A673 (cell line): ENCODE results near the gene DPEP2. TPM values are rescaled to one million over a fixed set of nuclear protein-coding genes. Genes with fewer than 3 reads are reported as not detected.

Source experiments
- BruUV-seq: library from RNA; stranded (reverse); fragments of 400-500 nt; replicated peaks from 2 replicates; lab custom pipeline; 2021; lab: Mats Ljungman, UMichigan
- CTCF ChIA-PET: fragments of 300-600 bp; sonication (Branson Sonifier 250); formaldehyde crosslinking; loops from one replicate; lab custom pipeline; 2022; ENCODE audit warnings: antibody characterized with exemption; lab: Charles Lee
- POLR2A ChIA-PET: fragments of 300-600 bp; sonication (Branson Sonifier 250); formaldehyde crosslinking; loops from one replicate; lab custom pipeline; 2022; ENCODE audit warnings: antibody characterized with exemption; ENCODE audit not compliant: low non-redundant PET; lab: Charles Lee
- DNase-seq: peaks from one replicate; pipeline ENCODE4 v3.0.0-alpha.2; 2015; ENCODE audit warnings: low spot score
- H3K27ac ChIP-seq: fragments of 200-600 bp; sonication (generic); 2 replicates; pipeline ENCODE4 v1.5.1; 2016; ENCODE audit warnings: mixed run types, low read depth, mild to moderate bottlenecking, mixed read lengths, antibody characterized with exemption, low read length; ENCODE audit not compliant: poor library complexity, severe bottlenecking
- H3K27me3 ChIP-seq: fragments of 200-600 bp; sonication (generic); replicated peaks from 2 replicates; pipeline ENCODE4 v1.6.1; 2017; ENCODE audit warnings: mixed run types, low read depth, mild to moderate bottlenecking, mixed read lengths, antibody characterized with exemption, low read length; ENCODE audit not compliant: insufficient read depth, poor library complexity
- H3K36me3 ChIP-seq: fragments of 200-600 bp; sonication (generic); 2 replicates; pipeline ENCODE4 v1.6.1; 2016; ENCODE audit warnings: mixed run types, mild to moderate bottlenecking, mixed read lengths, antibody characterized with exemption, low read length; ENCODE audit not compliant: insufficient read depth, poor library complexity, severe bottlenecking
- H3K4me1 ChIP-seq: fragments of 200-600 bp; sonication (generic); 2 replicates; pipeline ENCODE4 v1.6.1; 2017; ENCODE audit warnings: mixed run types, mild to moderate bottlenecking, mixed read lengths, antibody characterized with exemption, low read length; ENCODE audit not compliant: insufficient read depth, poor library complexity, severe bottlenecking
- H3K4me3 ChIP-seq: fragments of 200-600 bp; sonication (generic); 2 replicates; pipeline ENCODE4 v1.5.1; 2016; ENCODE audit warnings: low read depth, mixed run types, mild to moderate bottlenecking, mixed read lengths, low read length; ENCODE audit not compliant: poor library complexity, severe bottlenecking
- H3K9me3 ChIP-seq: fragments of 200-600 bp; sonication (generic); 2 replicates; pipeline ENCODE4 v1.6.1; 2016; ENCODE audit warnings: mixed run types, low read depth, mild to moderate bottlenecking, mixed read lengths, antibody characterized with exemption, low read length; ENCODE audit not compliant: poor library complexity, severe bottlenecking
- CTCF ChIP-seq: fragments of 300-800, 200-600 bp; sonication (generic); conservative IDR thresholded peaks from 2 replicates; pipeline ENCODE4 v1.5.1; 2017; ENCODE audit warnings: low read depth, mild to moderate bottlenecking, antibody characterized with exemption, low read length, moderate library complexity, mixed read lengths
- EZH2 ChIP-seq: fragments of 200-600 bp; sonication (generic); IDR thresholded peaks from 2 replicates; pipeline ENCODE4 v1.6.1; 2017; ENCODE audit warnings: borderline replicate concordance, low read depth, mild to moderate bottlenecking, mixed read lengths, antibody characterized with exemption, low read length; ENCODE audit not compliant: poor library complexity, severe bottlenecking
- intact Hi-C: fragments of 100-400 bp; cut with micrococcal nuclease; formaldehyde crosslinking; loops from one replicate; pipeline ENCODE4 v1.10.0; 2022; ENCODE audit not compliant: unreplicated experiment
- total RNA-seq: library from RNA; stranded (reverse); gene quantifications from 2 replicates; pipeline ENCODE4 v1.2.3, GENCODE V29; 2021

DPEP2 gene
- total RNA-seq, 1 experiment from 2014 or later = not detected

- POLR2A ChIA-PET = no interaction called here
Measured at GRCh38 chr16:67961551-67961957, 37.7 kb downstream of the DPEP2 start.

GRCh38 chr16:67959536-67960329, 39.6 kb downstream of the DPEP2 start:
- Histone ChIP-seq H3K9me3 (no peaks in the 10 kb centered on the region), H3K27me3 (no peaks in the 10 kb centered on the region), H3K4me1 (no peaks in the 10 kb centered on the region), H3K4me3 (no peak overlapping the region), H3K27ac (peak overlapping the region; percentile 16), H3K36me3 (peaks cover 28% of the 10 kb centered on the region)
- ChIA-PET CTCF (interaction anchor here (0.8 kb wide), 1 partner anchor 17 kb away, joined by 3 read pairs; no protein-coding TSS in a partner anchor), POLR2A (interaction anchor here (0.6 kb wide), 1 partner anchor 264 kb away, joined by 5 read pairs; no protein-coding TSS in a partner anchor)
- no peak for TF ChIP-seq CTCF
- no TSS peak for BruUV-seq
- DNase-seq = no peak
- intact Hi-C loops = no loop called here

More at GRCh38 chr16:67961551-67961957, 37.7 kb downstream of the DPEP2 start:
- H3K27me3 ChIP-seq = no peaks in the 10 kb centered on the region
- no peak overlapping the region for H3K27ac ChIP-seq
- no peak overlapping the region for H3K4me3 ChIP-seq
- peaks cover 28% of the 10 kb centered on the region for H3K36me3 ChIP-seq
- BruUV-seq = no TSS peak
- no peak for DNase-seq
- CTCF ChIA-PET = no interaction called here
- intact Hi-C loops = no loop called here
- no peak for TF ChIP-seq CTCF
- no peak for TF ChIP-seq EZH2
- peaks cover 4% of the 10 kb centered on the region for H3K4me1 ChIP-seq
- no peaks in the 10 kb centered on the region for H3K9me3 ChIP-seq

- BruUV-seq = no TSS peak
- intact Hi-C loops = no loop called here
- Histone ChIP-seq H3K4me3 (no peak overlapping the region), H3K9me3 (no peaks in the 10 kb centered on the region), H3K36me3 (peaks cover 25% of the 10 kb centered on the region), H3K27ac (no peak overlapping the region), H3K27me3 (no peaks in the 10 kb centered on the region), H3K4me1 (no peaks in the 10 kb centered on the region)
- ChIA-PET CTCF (no interaction called here), POLR2A (no interaction called here)
- no peak for TF ChIP-seq CTCF
- TF ChIP-seq EZH2 = no peak
- DNase-seq = no peak
Measured at GRCh38 chr16:67957622-67958021, 41.7 kb downstream of the DPEP2 start.
